GM23338 (cell line): ENCODE results near the gene EBPL. TPM values are rescaled to one million over a fixed set of nuclear protein-coding genes. Genes with fewer than 3 reads are reported as not detected.
A peak's percentile ranks its signal among the peaks of the same experiment; 100 is the strongest.

ENCODE experiments used
- ATAC-seq: fragments of 200-7000 bp; cut with Tn5 transposase; 3 replicates; pipeline ENCODE4 v1.9.1; 2020
- DNase-seq: peaks from one replicate; pipeline ENCODE4 v3.0.0-alpha.2; 2015; ENCODE audit warnings: low spot score
- H2AFZ ChIP-seq: fragments of 200-600 bp; sonication (generic); 2 replicates; pipeline ENCODE4 v1.8.0; 2016; ENCODE audit warnings: antibody characterized with exemption, mild to moderate bottlenecking, moderate library complexity
- H3F3A ChIP-seq: fragments of 200-600 bp; sonication (generic); replicated peaks from 2 replicates; pipeline ENCODE4 v1.8.0; 2017; ENCODE audit warnings: antibody characterized with exemption, mixed run types, low read depth
- H3K27ac ChIP-seq: fragments of 200-600 bp; sonication (generic); 2 replicates; pipeline ENCODE4 v1.6.1; 2016; ENCODE audit warnings: low read depth
- H3K27me3 ChIP-seq: fragments of 200-600 bp; sonication (generic); 2 replicates; pipeline ENCODE4 v1.8.0; 2016; ENCODE audit warnings: mild to moderate bottlenecking, mixed run types, moderate library complexity; ENCODE audit not compliant: insufficient read depth
- H3K36me3 ChIP-seq: fragments of 200-600 bp; sonication (generic); 2 replicates; pipeline ENCODE4 v1.8.0; 2016; ENCODE audit warnings: mild to moderate bottlenecking; ENCODE audit not compliant: insufficient read depth
- H3K4me1 ChIP-seq: fragments of 200-600 bp; sonication (generic); 2 replicates; pipeline ENCODE4 v1.8.0; 2016; ENCODE audit warnings: mild to moderate bottlenecking, moderate library complexity; ENCODE audit not compliant: insufficient read depth
- H3K4me2 ChIP-seq: fragments of 200-600 bp; sonication (generic); 2 replicates; pipeline ENCODE4 v1.7.1; 2017; ENCODE audit warnings: mixed run types
- H3K4me3 ChIP-seq: fragments of 200-600 bp; sonication (generic); 2 replicates; pipeline ENCODE4 v1.6.1; 2016; ENCODE audit warnings: mixed run types
- H3K79me2 ChIP-seq: fragments of 200-600 bp; sonication (generic); replicated peaks from 2 replicates; pipeline ENCODE4 v1.8.0; 2017; ENCODE audit warnings: mild to moderate bottlenecking; ENCODE audit not compliant: insufficient read depth
- H3K9me2 ChIP-seq: fragments of 200-600 bp; sonication (generic); 2 replicates; pipeline ENCODE4 v1.8.0; 2017; ENCODE audit not compliant: insufficient read depth
- H4K20me1 ChIP-seq: fragments of 200-600 bp; sonication (generic); replicated peaks from 2 replicates; pipeline ENCODE4 v1.8.0; 2017; ENCODE audit warnings: mild to moderate bottlenecking; ENCODE audit not compliant: insufficient read depth
- H3K27ac Mint-ChIP-seq: 2 replicates; pipeline ENCODE4 v1.8.0; 2020; ENCODE audit warnings: inconsistent platforms, mild to moderate bottlenecking, moderate library complexity, mixed read lengths
- H3K27me3 Mint-ChIP-seq: 3 replicates; pipeline ENCODE4 v1.8.0; 2022; ENCODE audit warnings: low read depth, mild to moderate bottlenecking, moderate library complexity, mixed read lengths, inconsistent platforms; ENCODE audit not compliant: insufficient read depth, poor library complexity
- H3K36me3 Mint-ChIP-seq: 3 replicates; pipeline ENCODE4 v1.8.0; 2021; ENCODE audit warnings: low read depth, mild to moderate bottlenecking, inconsistent platforms, moderate library complexity, mixed read lengths
- H3K4me1 Mint-ChIP-seq: 3 replicates; pipeline ENCODE4 v1.8.0; 2020; ENCODE audit warnings: mild to moderate bottlenecking, inconsistent platforms, mixed read lengths
- H3K4me3 Mint-ChIP-seq: 3 replicates; pipeline ENCODE4 v1.8.0; 2021; ENCODE audit warnings: moderate library complexity, mild to moderate bottlenecking, inconsistent platforms, mixed read lengths
- H3K9me3 Mint-ChIP-seq: 3 replicates; pipeline ENCODE4 v1.8.0; 2020; ENCODE audit warnings: moderate library complexity, mild to moderate bottlenecking, inconsistent platforms, mixed read lengths
- CREB1 ChIP-seq: fragments of 250-450 bp; sonication (Bioruptor Pico); IDR thresholded peaks from 2 replicates; pipeline ENCODE4 v1.5.0; 2020; ENCODE audit warnings: low read depth, mild to moderate bottlenecking, moderate library complexity
- ETS1 ChIP-seq: IDR thresholded peaks from 2 replicates; pipeline ENCODE4 v1.6.1; 2016; ENCODE audit warnings: antibody characterized with exemption
- EZH2 ChIP-seq: fragments of 200-600 bp; sonication (generic); IDR thresholded peaks from one replicate; pipeline ENCODE4 v1.8.0; 2017; ENCODE audit warnings: antibody characterized with exemption, mild to moderate bottlenecking, low read depth; ENCODE audit not compliant: unreplicated experiment
- EZH2phosphoT487 ChIP-seq: fragments of 200-600 bp; sonication (generic); IDR thresholded peaks from one replicate; pipeline ENCODE4 v1.8.1; 2018; ENCODE audit warnings: antibody characterized with exemption; ENCODE audit not compliant: unreplicated experiment
- JUNB ChIP-seq: IDR thresholded peaks from one replicate; pipeline ENCODE4 v1.6.1; 2016; ENCODE audit warnings: antibody characterized with exemption; ENCODE audit not compliant: unreplicated experiment
- NANOG ChIP-seq: IDR thresholded peaks from 2 replicates; pipeline ENCODE4 v1.6.1; 2016; ENCODE audit warnings: antibody characterized with exemption, borderline replicate concordance
- ZNF114 ChIP-seq: fragments of 250-450 bp; sonication (Bioruptor Pico); IDR thresholded peaks from 2 replicates; pipeline ENCODE4 v1.5.0; 2020; ENCODE audit warnings: mild to moderate bottlenecking, moderate library complexity
- ZNF331 ChIP-seq: fragments of 250-450 bp; sonication (Bioruptor Pico); IDR thresholded peaks from 2 replicates; pipeline ENCODE4 v1.5.0; 2020; ENCODE audit warnings: low read depth, mild to moderate bottlenecking, moderate library complexity
- polyA plus RNA-seq: library from polyadenylated mRNA; unstranded; fragments of >200 nt; fragmentation: Nextera tagmentation; extraction: Ambion mirVana; gene quantifications from 2 replicates; pipeline ENCODE4 v1.2.1, GENCODE V29; 2016
- total RNA-seq: library from RNA; depleted of rRNA; stranded (reverse); fragments of >200 nt; shearing (Covaris generic); gene quantifications from 2 replicates; pipeline ENCODE4 v1.2.3, GENCODE V29; 2014
- TF ChIP-seq, protein P1 (sequence below), 2 experiments: fragments of 200-600 bp in 1 of 2; sonication (generic) in 1 of 2; conservative IDR thresholded peaks; 2 replicates each; pipeline versions ENCODE4 v1.5.1 to v1.6.1; 2016 to 2017; ENCODE audit warnings: antibody characterized with exemption in 2 of 2, low read depth in 2 of 2, mild to moderate bottlenecking in 2 of 2, moderate library complexity in 1 of 2
- TF ChIP-seq, protein P2 (sequence below): IDR thresholded peaks from one replicate; pipeline ENCODE4 v1.6.1; 2018; ENCODE audit warnings: antibody characterized with exemption; ENCODE audit not compliant: unreplicated experiment

EBPL gene
- total and polyA plus RNA-seq, 2 experiments from 2014 or later: 231 to 245 TPM

DNA sequence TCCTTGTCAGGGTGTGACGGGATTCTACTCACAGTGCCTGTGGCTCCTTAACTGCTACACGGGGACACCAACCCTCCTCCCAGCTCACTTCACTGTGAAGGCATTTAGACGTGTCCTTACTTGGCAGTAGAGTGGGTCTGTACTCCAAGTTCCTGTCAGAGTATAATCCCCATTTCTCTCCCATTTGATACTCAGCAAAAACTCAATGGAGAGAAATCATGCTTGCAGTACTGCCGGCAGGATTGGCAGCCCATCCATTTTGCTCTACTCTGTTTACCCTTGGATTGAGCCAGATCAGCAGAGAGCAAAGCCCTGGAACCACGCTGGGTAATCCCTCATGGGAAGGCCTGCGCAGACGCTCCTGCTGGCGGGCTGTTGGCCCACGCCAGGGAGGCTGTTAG lies 34.0 kb downstream of the EBPL start:
- Histone ChIP-seq H3K4me3 (no peak overlapping the region), H3K27ac (no peak overlapping the region; the same call in 1 of the 2 replicates), H3K4me2 (no peak overlapping the region), H3K27me3 (no peaks in the 10 kb centered on the region), H3K79me2 (no peaks in the 10 kb centered on the region), H4K20me1 (no peaks in the 10 kb centered on the region; the same call in none of the 2 replicates), H2AFZ (no peak overlapping the region), H3F3A (0 out of 2 replicates have a peak, but pooled peaks cover 5% of the 10 kb centered on the region), H3K4me1 (no peaks in the 10 kb centered on the region), H3K36me3 (peaks cover 4% of the 10 kb centered on the region; the same call in 1 of the 2 replicates), H3K9me2 (no peaks in the 10 kb centered on the region)
- Mint-ChIP-seq H3K27me3 (no peaks in the 10 kb centered on the region), H3K4me1 (peaks cover 4% of the 10 kb centered on the region; the same call in 2 of the 3 replicates), H3K27ac (no peak overlapping the region), H3K36me3 (peaks cover 34% of the 10 kb centered on the region; the same call in 2 of the 3 replicates), H3K9me3 (no peaks in the 10 kb centered on the region), H3K4me3 (no peak overlapping the region)
- TF ChIP-seq CREB1 (CRISPR knock-in tag): no peak
- no peak for TF ChIP-seq ETS1
- TF ChIP-seq, protein P1, sequence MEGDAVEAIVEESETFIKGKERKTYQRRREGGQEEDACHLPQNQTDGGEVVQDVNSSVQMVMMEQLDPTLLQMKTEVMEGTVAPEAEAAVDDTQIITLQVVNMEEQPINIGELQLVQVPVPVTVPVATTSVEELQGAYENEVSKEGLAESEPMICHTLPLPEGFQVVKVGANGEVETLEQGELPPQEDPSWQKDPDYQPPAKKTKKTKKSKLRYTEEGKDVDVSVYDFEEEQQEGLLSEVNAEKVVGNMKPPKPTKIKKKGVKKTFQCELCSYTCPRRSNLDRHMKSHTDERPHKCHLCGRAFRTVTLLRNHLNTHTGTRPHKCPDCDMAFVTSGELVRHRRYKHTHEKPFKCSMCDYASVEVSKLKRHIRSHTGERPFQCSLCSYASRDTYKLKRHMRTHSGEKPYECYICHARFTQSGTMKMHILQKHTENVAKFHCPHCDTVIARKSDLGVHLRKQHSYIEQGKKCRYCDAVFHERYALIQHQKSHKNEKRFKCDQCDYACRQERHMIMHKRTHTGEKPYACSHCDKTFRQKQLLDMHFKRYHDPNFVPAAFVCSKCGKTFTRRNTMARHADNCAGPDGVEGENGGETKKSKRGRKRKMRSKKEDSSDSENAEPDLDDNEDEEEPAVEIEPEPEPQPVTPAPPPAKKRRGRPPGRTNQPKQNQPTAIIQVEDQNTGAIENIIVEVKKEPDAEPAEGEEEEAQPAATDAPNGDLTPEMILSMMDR (conservative IDR thresholded peaks at IDR 0.05; ENCODE audit: low read depth in 2 of 2): no peak
- TF ChIP-seq, protein P2, sequence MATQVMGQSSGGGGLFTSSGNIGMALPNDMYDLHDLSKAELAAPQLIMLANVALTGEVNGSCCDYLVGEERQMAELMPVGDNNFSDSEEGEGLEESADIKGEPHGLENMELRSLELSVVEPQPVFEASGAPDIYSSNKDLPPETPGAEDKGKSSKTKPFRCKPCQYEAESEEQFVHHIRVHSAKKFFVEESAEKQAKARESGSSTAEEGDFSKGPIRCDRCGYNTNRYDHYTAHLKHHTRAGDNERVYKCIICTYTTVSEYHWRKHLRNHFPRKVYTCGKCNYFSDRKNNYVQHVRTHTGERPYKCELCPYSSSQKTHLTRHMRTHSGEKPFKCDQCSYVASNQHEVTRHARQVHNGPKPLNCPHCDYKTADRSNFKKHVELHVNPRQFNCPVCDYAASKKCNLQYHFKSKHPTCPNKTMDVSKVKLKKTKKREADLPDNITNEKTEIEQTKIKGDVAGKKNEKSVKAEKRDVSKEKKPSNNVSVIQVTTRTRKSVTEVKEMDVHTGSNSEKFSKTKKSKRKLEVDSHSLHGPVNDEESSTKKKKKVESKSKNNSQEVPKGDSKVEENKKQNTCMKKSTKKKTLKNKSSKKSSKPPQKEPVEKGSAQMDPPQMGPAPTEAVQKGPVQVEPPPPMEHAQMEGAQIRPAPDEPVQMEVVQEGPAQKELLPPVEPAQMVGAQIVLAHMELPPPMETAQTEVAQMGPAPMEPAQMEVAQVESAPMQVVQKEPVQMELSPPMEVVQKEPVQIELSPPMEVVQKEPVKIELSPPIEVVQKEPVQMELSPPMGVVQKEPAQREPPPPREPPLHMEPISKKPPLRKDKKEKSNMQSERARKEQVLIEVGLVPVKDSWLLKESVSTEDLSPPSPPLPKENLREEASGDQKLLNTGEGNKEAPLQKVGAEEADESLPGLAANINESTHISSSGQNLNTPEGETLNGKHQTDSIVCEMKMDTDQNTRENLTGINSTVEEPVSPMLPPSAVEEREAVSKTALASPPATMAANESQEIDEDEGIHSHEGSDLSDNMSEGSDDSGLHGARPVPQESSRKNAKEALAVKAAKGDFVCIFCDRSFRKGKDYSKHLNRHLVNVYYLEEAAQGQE: no peak
- no peak for TF ChIP-seq JUNB
- ATAC-seq (peak; percentile 55), DNase-seq (no peak)

DNA sequence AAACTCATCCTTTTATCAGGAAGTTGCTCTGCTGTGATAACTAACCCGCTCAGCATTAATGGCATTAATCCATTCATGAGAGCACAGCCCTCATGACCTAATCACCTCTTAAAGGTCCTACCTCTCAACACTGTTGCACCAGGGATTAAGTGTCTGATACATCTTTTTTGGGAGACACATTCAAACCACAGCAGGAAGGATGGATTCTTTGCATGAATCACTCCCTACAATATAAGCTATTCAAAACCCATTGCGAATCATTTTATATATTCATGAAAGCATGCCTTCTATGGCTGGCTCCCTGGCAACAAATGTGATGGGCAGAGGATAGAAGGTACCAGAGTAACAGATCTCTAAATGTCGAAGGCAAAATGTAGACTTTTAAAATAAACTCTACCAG lies 35.4 kb downstream of the EBPL start:
- H3K27ac Mint-ChIP-seq: peak overlapping the region; percentile 63; the same call in 1 of the 2 replicates
- Histone ChIP-seq H3F3A (0 out of 2 replicates have a peak, but pooled peaks cover 5% of the 10 kb centered on the region), H4K20me1 (no peaks in the 10 kb centered on the region; the same call in none of the 2 replicates), H3K4me1 (no peaks in the 10 kb centered on the region), H3K27me3 (no peaks in the 10 kb centered on the region), H3K9me2 (no peaks in the 10 kb centered on the region), H3K79me2 (no peaks in the 10 kb centered on the region), H3K36me3 (peaks cover under 1% of the 10 kb centered on the region; the same call in 1 of the 2 replicates), H3K4me2 (no peak overlapping the region), H3K27ac (no peak overlapping the region), H3K4me3 (no peak overlapping the region), H2AFZ (no peak overlapping the region)
- no peak for DNase-seq
- no peak for ATAC-seq
- peaks cover 4% of the 10 kb centered on the region; the same call in 2 of the 3 replicates for H3K4me1 Mint-ChIP-seq
- H3K4me3 Mint-ChIP-seq: no peak overlapping the region
- H3K9me3 Mint-ChIP-seq: no peaks in the 10 kb centered on the region
- peaks cover 22% of the 10 kb centered on the region; the same call in 2 of the 3 replicates for H3K36me3 Mint-ChIP-seq
- H3K27me3 Mint-ChIP-seq: no peaks in the 10 kb centered on the region
- TF ChIP-seq NANOG (no peak), EZH2phosphoT487 (no peak), ZNF331 (CRISPR knock-in tag) (no peak), EZH2 (no peak), ZNF114 (CRISPR knock-in tag) (no peak)
- TF ChIP-seq, protein P1 (conservative IDR thresholded peaks at IDR 0.05; ENCODE audit: low read depth in 2 of 2): no peak
- TF ChIP-seq, protein P2: no peak
